NCI-H2107 treated with DMSO at 0.1 percent for 48 hours (cell line): ENCODE data around the gene PHYH.
"Not testable (repeated sequence)": the region's sequence is repeated elsewhere in the genome, so short reads cannot be mapped to it uniquely, and the experiment has no call there.

Experiments
- DNase-seq: peaks from one replicate; lab custom pipeline; 2025; ENCODE audit not compliant: unreplicated experiment; lab: John Stamatoyannopoulos, UW

The PHYH gene

DNA sequence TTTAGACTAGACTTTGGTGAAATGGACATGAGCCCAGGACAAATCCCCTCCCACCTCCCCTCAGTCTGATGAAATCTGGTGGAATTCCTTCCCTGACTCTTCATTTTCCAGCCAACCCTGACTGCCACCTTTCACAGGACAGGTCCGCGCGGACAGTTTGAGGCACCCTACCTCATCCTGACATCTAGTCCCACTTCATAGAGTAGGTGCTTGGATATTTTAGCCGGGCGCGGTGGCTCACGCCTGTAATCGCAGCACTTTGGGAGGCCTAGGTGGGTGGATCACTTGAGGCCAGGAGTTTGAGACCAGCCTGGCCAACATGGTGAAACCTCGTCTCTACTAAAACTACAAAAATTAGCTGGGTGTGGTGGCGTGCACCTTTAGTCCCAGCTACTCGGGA is 23.7 kb downstream of the PHYH start:
- not testable (repeated sequence) for DNase-seq

GRCh38 chr10:13272164-13272571 is 27.7 kb downstream of the PHYH start:
- peak; percentile 9 for DNase-seq

GRCh38 chr10:13271552-13272163 is 28.2 kb downstream of the PHYH start:
- peak; percentile 18 for DNase-seq

DNA sequence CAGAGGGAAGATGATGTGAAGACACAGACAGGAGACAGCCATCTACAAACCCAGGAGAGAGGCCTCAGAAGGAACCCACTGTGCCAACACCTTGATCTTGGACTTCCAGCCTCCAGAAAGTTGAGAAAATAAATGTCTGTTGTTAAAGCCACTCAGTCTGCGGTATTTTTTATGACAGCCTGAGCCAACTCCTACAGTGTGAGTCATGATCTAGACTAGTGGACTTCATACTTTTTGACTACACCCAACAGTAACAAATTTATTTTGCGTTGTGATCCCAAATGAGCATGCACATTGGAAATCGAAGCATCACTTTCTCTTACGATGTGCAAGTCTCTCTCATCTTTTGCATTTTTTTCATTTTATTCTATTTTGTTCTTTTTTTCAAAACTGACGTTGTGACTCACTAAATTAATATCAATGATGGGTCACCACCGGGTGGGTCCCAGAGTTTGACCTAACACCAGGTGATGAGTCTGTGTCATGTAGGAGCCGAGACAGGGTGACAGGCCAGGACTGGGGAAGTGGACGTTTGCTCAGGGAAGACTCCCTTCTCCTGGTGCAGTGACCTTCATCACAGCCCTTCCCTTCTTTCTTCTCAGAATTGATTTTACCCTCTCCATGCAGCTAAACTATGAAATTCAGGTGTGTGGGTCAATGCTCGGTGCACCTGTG is 28.9 kb downstream of the PHYH start:
- no peak for DNase-seq

DNA sequence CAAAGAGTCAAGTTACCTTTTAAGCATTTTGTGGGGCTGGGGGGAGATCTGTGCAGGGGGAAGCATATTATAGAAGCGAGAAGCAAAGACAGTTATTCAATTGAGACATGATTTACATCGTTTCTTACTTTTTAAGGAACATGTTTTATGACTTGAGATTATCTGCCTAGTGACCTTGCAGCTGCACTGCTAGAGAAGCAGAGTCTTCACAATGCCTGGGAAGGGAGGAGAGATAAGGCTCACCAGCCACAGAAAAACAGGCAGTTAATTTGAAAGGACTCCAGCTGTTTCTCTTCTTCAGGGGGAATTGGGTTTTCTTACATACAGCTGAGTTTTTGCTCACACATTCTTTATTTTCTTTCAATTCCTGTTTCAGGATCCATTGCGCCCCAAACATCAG is 31.0 kb downstream of the PHYH start:
- no peak for DNase-seq

DNA sequence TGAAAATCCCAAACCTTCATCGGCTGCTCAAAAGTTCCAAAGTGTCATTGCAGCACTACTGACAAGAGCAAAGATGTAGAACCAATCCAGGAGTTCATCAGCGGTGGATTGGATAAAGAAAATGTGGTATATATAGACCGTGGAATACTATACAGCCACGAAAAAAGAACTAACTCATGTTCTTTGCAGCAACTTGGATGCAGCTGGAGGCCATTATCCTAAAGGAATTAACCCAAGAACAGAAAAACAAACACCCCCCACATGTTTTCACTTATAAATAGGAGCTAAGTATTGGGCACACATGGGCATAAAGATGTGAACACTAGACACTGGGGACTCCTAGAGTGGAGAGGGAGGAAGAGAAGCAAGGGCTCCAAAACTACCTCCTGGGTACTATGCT is 31.6 kb downstream of the PHYH start:
- no peak for DNase-seq

DNA sequence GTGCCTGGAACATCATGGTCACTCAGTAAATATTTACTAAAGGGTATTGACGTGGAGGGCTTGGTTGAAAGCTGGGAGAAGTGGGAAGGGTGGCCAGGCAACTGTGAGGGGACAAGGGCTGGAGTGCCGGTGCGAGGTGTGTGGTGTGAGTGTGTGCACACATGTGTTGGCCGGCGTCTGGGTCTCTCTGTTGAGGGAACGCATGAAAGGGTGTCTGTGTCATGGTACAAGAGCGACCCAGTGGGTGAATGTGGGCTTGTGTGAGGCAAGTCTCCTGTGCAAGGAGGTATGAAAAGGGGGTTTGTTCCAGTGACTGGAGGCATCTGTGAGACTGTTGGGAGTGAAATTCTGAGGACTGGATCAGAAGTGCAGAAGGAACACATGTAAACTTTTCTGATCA is 36.3 kb downstream of the PHYH start:
- DNase-seq, result no peak

DNA sequence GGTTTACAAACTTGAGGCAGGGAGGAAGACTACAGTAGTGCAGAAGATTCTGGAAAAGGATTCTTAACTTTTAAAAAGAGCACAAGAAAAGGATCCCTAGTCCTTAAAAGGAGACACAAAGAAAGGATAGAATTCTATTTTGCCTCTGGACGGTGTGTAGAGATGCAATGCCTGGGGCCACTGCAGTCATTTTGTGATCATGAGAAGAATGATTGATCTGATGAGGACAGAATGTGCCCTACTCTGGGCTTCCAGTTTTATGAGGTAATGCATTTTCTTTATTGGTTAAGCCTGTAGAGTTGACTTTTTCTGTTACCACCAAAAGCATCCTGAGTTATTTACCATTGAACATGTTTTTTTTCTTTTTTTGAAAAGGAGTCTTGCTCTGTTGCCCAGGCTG is 37.4 kb downstream of the PHYH start:
- no peak for DNase-seq

GRCh38 chr10:13257621-13258140 is 42.2 kb downstream of the PHYH start:
- no peak for DNase-seq

GRCh38 chr10:13256627-13257026 is 43.2 kb downstream of the PHYH start:
- no peak for DNase-seq

DNA sequence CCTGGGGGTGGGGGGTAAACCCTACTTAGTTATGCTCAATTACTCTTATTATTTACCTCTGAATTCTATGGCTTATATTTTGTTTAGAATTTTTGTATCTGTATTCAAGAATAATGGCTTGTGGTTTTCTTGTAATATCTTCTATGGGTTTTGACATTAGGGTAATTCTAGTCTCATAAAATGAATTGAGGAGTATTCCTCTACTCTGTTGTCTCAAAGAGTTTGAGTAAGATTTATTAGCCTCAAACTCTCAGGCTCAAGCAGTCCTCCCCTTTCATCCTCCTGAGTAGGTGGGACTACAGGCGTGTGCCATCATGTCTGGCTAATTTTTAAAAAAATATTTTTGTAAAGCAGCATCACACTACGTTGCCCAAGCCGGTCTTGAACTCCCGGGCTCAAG is 46.1 kb downstream of the PHYH start:
- DNase-seq, result no peak

- no peak for DNase-seq
These were observed 52.1 kb downstream of the PHYH start for GRCh38 chr10:13247784-13248183.

GRCh38 chr10:13247246-13247645 is 52.6 kb downstream of the PHYH start:
- no peak for DNase-seq

GRCh38 chr10:13242260-13242659 is 57.6 kb downstream of the PHYH start:
- DNase-seq, result not testable (repeated sequence)

- no peak for DNase-seq
These were observed 58.3 kb downstream of the PHYH start for GRCh38 chr10:13241613-13242012.

GRCh38 chr10:13239923-13240322 is 59.9 kb downstream of the PHYH start:
- no peak for DNase-seq

DNA sequence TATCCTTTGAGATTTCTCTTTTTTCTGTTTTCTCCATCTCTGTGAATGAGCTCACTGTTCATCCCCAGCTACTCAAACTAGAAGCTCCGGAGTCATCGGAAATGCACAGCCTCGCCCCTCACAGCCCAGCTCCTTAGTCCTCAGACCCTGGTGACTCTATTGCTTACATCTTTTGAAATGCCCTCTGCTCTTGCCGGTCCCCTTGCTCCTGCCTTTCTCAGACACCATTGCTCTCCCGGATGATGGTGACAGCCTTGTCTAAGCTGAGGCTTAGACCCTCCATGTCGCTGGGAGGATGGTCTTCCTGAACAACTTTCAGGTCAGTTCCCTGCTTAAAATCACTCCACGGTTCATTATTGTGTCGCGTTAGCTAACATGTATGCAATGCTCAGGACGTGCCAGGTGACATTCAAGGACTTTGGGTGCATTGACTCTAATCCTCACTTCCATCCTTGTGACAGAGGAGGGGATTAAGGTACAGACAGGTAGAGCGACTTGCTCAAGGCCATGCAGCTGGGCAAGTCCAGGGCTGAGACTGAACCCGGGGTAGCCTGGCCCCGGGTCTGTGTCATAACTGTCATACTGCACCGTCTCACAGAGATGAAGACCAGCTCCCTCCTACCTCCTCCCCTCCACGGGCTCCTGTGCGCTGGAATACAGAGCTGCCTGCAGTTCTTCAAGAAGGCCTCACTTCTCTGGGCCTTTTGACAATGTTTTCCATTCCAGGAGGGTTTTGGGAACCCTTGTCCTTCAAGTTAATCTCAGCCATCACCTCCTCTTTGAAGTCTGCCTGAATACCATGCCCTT is 61.4 kb downstream of the PHYH start:
- no peak for DNase-seq

GRCh38 chr10:13236638-13237037 is 63.2 kb downstream of the PHYH start:
- no peak for DNase-seq

DNA sequence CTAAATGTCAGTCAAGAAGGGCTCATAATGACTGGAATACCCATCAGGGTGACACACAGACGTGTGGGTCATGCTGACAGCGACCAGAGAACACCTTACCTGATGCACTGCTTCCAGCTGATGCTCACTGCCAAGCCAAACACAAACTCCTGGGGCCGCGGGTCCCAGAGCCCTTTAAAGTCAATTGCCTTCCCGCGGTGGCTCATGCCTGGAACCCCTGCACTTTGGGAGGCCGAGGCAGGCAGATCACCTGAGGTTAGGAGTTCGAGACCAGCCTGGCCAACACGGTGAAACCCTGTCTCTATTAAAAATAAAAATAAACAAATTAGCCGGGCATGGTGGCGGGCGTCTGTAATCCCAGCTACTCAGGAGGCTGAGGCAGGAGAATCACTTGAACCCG is 65.1 kb downstream of the PHYH start:
- DNase-seq, result not testable (repeated sequence)

GRCh38 chr10:13234172-13234571 is 65.7 kb downstream of the PHYH start, which contains the start of gene UCMA:
UCMA (minus strand) TSS chr10:13234374; CDS start chr10:13234258, 116 bp downstream.
- no peak for DNase-seq

DNA sequence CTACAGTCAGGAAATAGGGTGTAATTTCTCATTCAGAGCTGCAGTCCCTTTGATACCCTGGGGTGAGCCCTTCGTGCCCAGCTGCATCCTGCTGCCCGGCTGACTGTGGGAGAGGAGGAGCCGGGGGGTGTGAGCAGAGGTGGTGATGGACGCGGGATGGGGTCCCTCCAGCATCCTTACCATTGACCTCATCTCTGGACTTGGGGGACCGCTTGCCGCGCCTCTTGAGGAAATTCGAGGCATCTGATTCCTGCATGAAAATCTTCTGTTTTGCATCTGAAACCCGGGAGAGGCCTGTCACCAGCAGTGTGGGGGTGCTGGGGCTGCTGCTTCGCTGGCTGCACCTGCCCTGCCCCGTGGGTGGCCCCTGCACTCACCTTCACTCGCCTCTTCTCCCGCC is 66.5 kb downstream of the PHYH start:
- DNase-seq, result no peak

- no peak for DNase-seq
These were observed 68.1 kb downstream of the PHYH start for GRCh38 chr10:13231808-13232207.
